ENCODE measurements around the gene ROCK2. TPM values are rescaled to one million over a fixed set of nuclear protein-coding genes. Genes with fewer than 3 reads are reported as not detected.
A peak's percentile ranks its signal among the peaks of the same experiment; 100 is the strongest.

The ROCK2 gene
- total and polyA plus RNA-seq, 2 of the 13 experiments (the other 11 are each of a cell fraction or from before 2014, with no cell fraction given): 38.1 to 119 TPM

- peak; percentile 95 for TF ChIP-seq ZNF691 (CRISPR knock-in tag; IDR thresholded peaks at IDR 0.05; ENCODE audit: borderline replicate concordance, low read depth)
- peak; percentile 28; the same call in 1 of the 2 replicates for TF ChIP-seq NFKB2 (CRISPR knock-in tag; IDR thresholded peaks at IDR 0.05; ENCODE audit: borderline replicate concordance)
- no peak for TF ChIP-seq NONO (IDR thresholded peaks at IDR 0.05)
- peak; percentile 86 for TF ChIP-seq NONO (CRISPR knock-in tag; conservative IDR thresholded peaks at IDR 0.05)
- TF ChIP-seq KLF15 (CRISPR knock-in tag; IDR thresholded peaks at IDR 0.05; ENCODE audit: borderline replicate concordance): peak; percentile 61; the same call in 1 of the 2 replicates
- TF ChIP-seq POGK (CRISPR knock-in tag; conservative IDR thresholded peaks at IDR 0.05): peak; percentile 60; the same call in 1 of the 2 replicates
- 0 out of 2 replicates have a peak, but pooled peaks have one; percentile 13 for TF ChIP-seq RARG (CRISPR knock-in tag; IDR thresholded peaks at IDR 0.05; ENCODE audit: low read depth)
- no peak for TF ChIP-seq ZEB1 (IDR thresholded peaks at IDR 0.05; ENCODE audit: insufficient replicate concordance, low read depth)
- peak; percentile 89 for TF ChIP-seq HINFP (CRISPR knock-in tag; IDR thresholded peaks at IDR 0.05; ENCODE audit: low read depth)
- peak; percentile 53; the same call in 1 of the 2 replicates for TF ChIP-seq ZNF724P (CRISPR knock-in tag; IDR thresholded peaks at IDR 0.05; ENCODE audit: borderline replicate concordance)
- peak; percentile 19; the same call in 1 of the 2 replicates for TF ChIP-seq RBFOX2 (IDR thresholded peaks at IDR 0.05; ENCODE audit: low read depth, low read length)
- TF ChIP-seq ZNF619 (CRISPR knock-in tag; IDR thresholded peaks at IDR 0.05): peak; percentile 89; the same call in 1 of the 2 replicates
- TF ChIP-seq DMAP1 (CRISPR knock-in tag; IDR thresholded peaks at IDR 0.05): peak; percentile 94
- TF ChIP-seq ZNF30 (CRISPR knock-in tag; IDR thresholded peaks at IDR 0.05): no peak
- TF ChIP-seq ZNF674 (CRISPR knock-in tag; IDR thresholded peaks at IDR 0.05; ENCODE audit: low read depth): no peak
- TF ChIP-seq PHF8 (CRISPR knock-in tag; IDR thresholded peaks at IDR 0.05): peak; percentile 66
- peak; percentile 95; the same call in 1 of the 2 replicates for TF ChIP-seq CAMTA2 (CRISPR knock-in tag; IDR thresholded peaks at IDR 0.05; ENCODE audit: borderline replicate concordance)
- TF ChIP-seq ZNF646 (CRISPR knock-in tag; IDR thresholded peaks at IDR 0.05): no peak; the same call in 1 of the 2 replicates
Measured at GRCh38 chr2:11354363-11355154, 10.1 kb upstream of the ROCK2 start (continued).

All from HepG2 (cell line).